ENCODE data around the gene UGT2A1. TPM values are rescaled to one million over a fixed set of nuclear protein-coding genes. Genes with fewer than 3 reads are reported as not detected.

The UGT2A1 gene
- total RNA-seq, 1 experiment from 2014 or later: not detected

GRCh38 chr4:69600013-69600412 is 53.0 kb downstream of the UGT2A1 start:
- in situ Hi-C loops (cut with HindIII; ENCODE audit: low sequenced_read_pairs): no loop called here

GRCh38 chr4:69594382-69594781 is 58.7 kb downstream of the UGT2A1 start:
- DNase-seq (ENCODE audit: low spot score): no peak
- in situ Hi-C loops (cut with HindIII; ENCODE audit: low sequenced_read_pairs): no loop called here

More at GRCh38 chr4:69600013-69600412, 53.0 kb downstream of the UGT2A1 start:
- no peak for DNase-seq (ENCODE audit: low spot score)

GRCh38 chr4:69591364-69591763 is 61.7 kb downstream of the UGT2A1 start:
- in situ Hi-C loops (cut with HindIII; ENCODE audit: low sequenced_read_pairs): no loop called here

GRCh38 chr4:69589884-69590283 is 63.2 kb downstream of the UGT2A1 start:
- no peak for DNase-seq (ENCODE audit: low spot score)
- in situ Hi-C loops (cut with HindIII; ENCODE audit: low sequenced_read_pairs): no loop called here

More at GRCh38 chr4:69591364-69591763, 61.7 kb downstream of the UGT2A1 start:
- no peak for DNase-seq (ENCODE audit: low spot score)

GRCh38 chr4:69584135-69584534 is 68.9 kb downstream of the UGT2A1 start:
- no peak for DNase-seq (ENCODE audit: low spot score)
- in situ Hi-C loops (cut with HindIII; ENCODE audit: low sequenced_read_pairs): no loop called here

GRCh38 chr4:69583543-69583942 is 69.5 kb downstream of the UGT2A1 start:
- in situ Hi-C loops (cut with HindIII; ENCODE audit: low sequenced_read_pairs): no loop called here
- no peak for DNase-seq (ENCODE audit: low spot score)

- in situ Hi-C loops (cut with HindIII; ENCODE audit: low sequenced_read_pairs): no loop called here
- no peak for DNase-seq (ENCODE audit: low spot score)
These were observed 75.8 kb downstream of the UGT2A1 start for GRCh38 chr4:69577245-69577644.

- DNase-seq (ENCODE audit: low spot score): no peak
- in situ Hi-C loops (cut with HindIII; ENCODE audit: low sequenced_read_pairs): no loop called here
These were observed 76.7 kb downstream of the UGT2A1 start for GRCh38 chr4:69576251-69576877.

GRCh38 chr4:69568787-69569186 is 84.3 kb downstream of the UGT2A1 start:
- in situ Hi-C loops (cut with HindIII; ENCODE audit: low sequenced_read_pairs): no loop called here
- DNase-seq (ENCODE audit: low spot score): no peak

GRCh38 chr4:69563424-69563823 is 89.6 kb downstream of the UGT2A1 start:
- in situ Hi-C loops (cut with HindIII; ENCODE audit: low sequenced_read_pairs): no loop called here
- DNase-seq (ENCODE audit: low spot score): no peak

- no peak for DNase-seq (ENCODE audit: low spot score)
- in situ Hi-C loops (cut with HindIII; ENCODE audit: low sequenced_read_pairs): no loop called here
These were observed 103.4 kb downstream of the UGT2A1 start for GRCh38 chr4:69549651-69550050.

- in situ Hi-C loops (cut with HindIII; ENCODE audit: low sequenced_read_pairs): no loop called here
- no peak for DNase-seq (ENCODE audit: low spot score)
These were observed 106.8 kb downstream of the UGT2A1 start for GRCh38 chr4:69546134-69546765.

Other genes with a start within 250 kb of the UGT2A1 start
- gene UGT2B4, start 157.3 kb downstream of the UGT2A1 start, total RNA-seq (2014; rRNA removed; shearing (Covaris generic)): not detected in 2 replicates
- not detected in 2 replicates for gene UGT2A2, start 13.6 kb downstream of the UGT2A1 start, total RNA-seq (2014; rRNA removed; shearing (Covaris generic))
- not detected in 2 replicates for gene SULT1B1, start 107.4 kb upstream of the UGT2A1 start, total RNA-seq (2014; rRNA removed; shearing (Covaris generic))
- gene SULT1E1, start 206.9 kb upstream of the UGT2A1 start, total RNA-seq (2014; rRNA removed; shearing (Covaris generic)): not detected in 2 replicates

All from G401 (cell line).